ENCODE measurements around the gene NANOS3. TPM values are rescaled to one million over a fixed set of nuclear protein-coding genes. Genes with fewer than 3 reads are reported as not detected.
A peak's percentile ranks its signal among the peaks of the same experiment; 100 is the strongest.

The NANOS3 gene
- total and polyA plus RNA-seq, 4 experiments from 2014 or later = not detected

DNA sequence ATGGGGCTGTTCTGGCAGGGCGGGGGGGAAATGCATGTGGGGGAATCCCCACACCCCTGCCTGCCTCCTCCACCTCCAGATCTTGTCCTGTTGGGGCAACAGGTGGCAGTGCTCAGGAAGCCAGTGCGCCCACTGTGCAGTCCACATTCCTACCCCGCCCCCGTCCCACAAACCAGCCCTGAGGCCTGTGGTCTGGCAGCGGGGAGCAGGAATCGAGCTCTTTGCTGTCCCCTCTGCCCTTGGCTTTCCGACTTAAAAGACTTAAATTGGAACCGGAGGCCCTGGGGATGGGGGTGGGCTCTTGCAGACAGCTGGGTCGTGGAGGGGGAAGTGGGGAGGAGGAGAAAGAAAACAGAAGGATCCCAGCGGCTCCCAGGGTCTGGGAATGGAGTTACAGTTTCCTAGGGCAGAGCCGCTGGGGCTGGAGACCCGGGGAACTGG is 4.3 kb downstream of the NANOS3 start:
- intact Hi-C loops (cut with micrococcal nuclease) = loop anchor here (2.0 to 5.0 kb wide), 2 partner anchors 236 to 466 kb away; partner anchors contain the start of gene PRKACA
- ChIA-PET POLR2A (ENCODE audit: partially characterized antibody) (interaction anchor here (0.9 to 5.0 kb wide), 22 partner anchors 25 to 235 kb away, joined by 3 to 43 read pairs (median 5); partner anchors contain the start of genes DCAF15, IL27RA, MISP3 and PRKACA), CTCF (ENCODE audit: partially characterized antibody) (interaction anchor here (0.8 to 11.8 kb wide), 21 partner anchors 17 to 600 kb away, joined by 3 to 111 read pairs (median 4); partner anchors contain the start of genes ASF1B, C19orf67, DCAF15 and IL27RA)
- Mint-ChIP-seq H3K27me3 (no peaks in the 10 kb centered on the region), H3K36me3 (no peaks in the 10 kb centered on the region), H3K4me1 (peaks cover 22 to 46% (median 36%) of the 10 kb centered on the region in 4 donors), H3K4me3 (peak overlapping the region in 7 of 8 donors; percentile 53 to 85 (median 71)), H3K27ac (peak overlapping the region; percentile 80 to 94 (median 86)), H3K9me3 (no peaks in the 10 kb centered on the region)
- no peak for DNase-seq
- peak overlapping the region; percentile 64 for H3K27ac ChIP-seq (ENCODE audit: low read depth, low read length)
- no peaks in the 10 kb centered on the region for H3K9me3 ChIP-seq (ENCODE audit: control insufficient read depth in 1 of 2, low read length in 2 of 2)
- H3K36me3 ChIP-seq (ENCODE audit: insufficient read depth, low read length) = no peaks in the 10 kb centered on the region
- H3K4me1 ChIP-seq (ENCODE audit: insufficient read depth, low read length) = peaks cover 42% of the 10 kb centered on the region
- H3K4me3 ChIP-seq (ENCODE audit: low read length in 2 of 2) = no peak overlapping the region
- no peaks in the 10 kb centered on the region for H3K27me3 ChIP-seq (ENCODE audit: insufficient read depth, low read length)

GRCh38 chr19:13881692-13882418 is 4.9 kb downstream of the NANOS3 start:
- no peaks in the 10 kb centered on the region for H3K36me3 Mint-ChIP-seq
- ChIA-PET POLR2A (ENCODE audit: partially characterized antibody) (interaction anchor here (0.6 to 5.0 kb wide), 22 partner anchors 25 to 286 kb away, joined by 3 to 43 read pairs (median 5); partner anchors contain the start of genes DCAF15, IL27RA, MISP3 and PRKACA), CTCF (ENCODE audit: partially characterized antibody) (interaction anchor here (0.9 to 11.8 kb wide), 16 partner anchors 22 to 599 kb away, joined by 3 to 111 read pairs (median 5); partner anchors contain the start of genes ASF1B, C19orf67, DCAF15 and MISP3)
- H3K27ac ChIP-seq (ENCODE audit: low read depth, low read length) = peak overlapping the region; percentile 64
- H3K9me3 ChIP-seq (ENCODE audit: control insufficient read depth in 1 of 2, low read length in 2 of 2) = no peaks in the 10 kb centered on the region
- peaks cover 22 to 47% (median 37%) of the 10 kb centered on the region in 4 donors for H3K4me1 Mint-ChIP-seq
- H3K9me3 Mint-ChIP-seq = no peaks in the 10 kb centered on the region
- peak overlapping the region; percentile 9 to 21 for H3K4me3 ChIP-seq (ENCODE audit: low read length in 2 of 2)
- intact Hi-C loops (cut with micrococcal nuclease) = loop anchor here (2.0 to 5.0 kb wide), 2 partner anchors 235 to 465 kb away; partner anchors contain the start of gene PRKACA
- no peaks in the 10 kb centered on the region for H3K27me3 ChIP-seq (ENCODE audit: insufficient read depth, low read length)
- peaks cover 44% of the 10 kb centered on the region for H3K4me1 ChIP-seq (ENCODE audit: insufficient read depth, low read length)
- peak overlapping the region; percentile 84 to 94 (median 89) for H3K27ac Mint-ChIP-seq
- H3K4me3 Mint-ChIP-seq = peak overlapping the region; percentile 45 to 83 (median 74)
- no peaks in the 10 kb centered on the region for H3K36me3 ChIP-seq (ENCODE audit: insufficient read depth, low read length)
- DNase-seq = peak in 4 of 5 donors; percentile 27 to 66 (median 44)
- H3K27me3 Mint-ChIP-seq = no peaks in the 10 kb centered on the region

- Histone ChIP-seq H3K4me1 (ENCODE audit: insufficient read depth, low read length) (peaks cover 44% of the 10 kb centered on the region), H3K36me3 (ENCODE audit: insufficient read depth, low read length) (no peaks in the 10 kb centered on the region), H3K27ac (ENCODE audit: low read depth, low read length) (peak overlapping the region; percentile 64), H3K9me3 (ENCODE audit: control insufficient read depth in 1 of 2, low read length in 2 of 2) (no peaks in the 10 kb centered on the region), H3K4me3 (ENCODE audit: low read length in 2 of 2) (peak overlapping the region in 1 of 2 donors; percentile 9), H3K27me3 (ENCODE audit: insufficient read depth, low read length) (no peaks in the 10 kb centered on the region)
- CTCF ChIA-PET (ENCODE audit: partially characterized antibody) = interaction anchor here (0.9 to 11.8 kb wide), 12 partner anchors 21 to 598 kb away, joined by 3 to 111 read pairs (median 5); partner anchors contain the start of genes ASF1B and MISP3
- Mint-ChIP-seq H3K4me3 (peak overlapping the region; percentile 45 to 83 (median 74)), H3K27me3 (no peaks in the 10 kb centered on the region), H3K27ac (peak overlapping the region; percentile 84 to 94 (median 89)), H3K9me3 (no peaks in the 10 kb centered on the region), H3K4me1 (peaks cover 22 to 47% (median 37%) of the 10 kb centered on the region in 4 donors), H3K36me3 (no peaks in the 10 kb centered on the region)
- intact Hi-C loops (cut with micrococcal nuclease) = loop anchor here (5.0 kb wide), 1 partner anchor 465 kb away; no protein-coding TSS in a partner anchor
- DNase-seq = no peak
- POLR2A ChIA-PET (ENCODE audit: partially characterized antibody) = interaction anchor here (0.6 to 5.0 kb wide), 17 partner anchors 24 to 285 kb away, joined by 3 to 43 read pairs (median 5); partner anchors contain the start of genes DCAF15, IL27RA, MISP3 and PRKACA
These were observed 5.5 kb downstream of the NANOS3 start for GRCh38 chr19:13882419-13882795.

DNA sequence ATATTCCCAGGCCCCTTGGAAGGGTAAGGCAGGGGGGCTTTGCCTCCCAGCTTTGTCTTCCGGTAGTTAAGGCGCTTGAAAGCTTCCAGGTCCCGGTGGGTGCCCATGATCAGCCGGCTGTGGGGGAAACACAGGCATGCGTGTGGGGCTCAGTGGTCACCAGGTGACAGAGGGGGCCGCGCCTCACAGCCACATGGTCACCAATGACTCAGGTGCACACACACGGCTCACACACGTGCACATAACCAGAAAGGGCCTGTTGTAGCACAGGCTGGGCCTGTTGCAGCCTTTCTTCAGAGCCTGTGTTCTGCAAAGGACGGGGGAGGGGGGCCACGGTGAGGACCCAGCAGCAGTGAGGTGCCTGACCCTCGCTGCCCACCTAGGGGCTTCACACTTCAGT is 5.9 kb downstream of the NANOS3 start:
- H3K9me3 Mint-ChIP-seq = no peaks in the 10 kb centered on the region
- H3K4me3 Mint-ChIP-seq = peak overlapping the region in 3 of 8 donors; percentile 16 to 44 (median 35)
- Histone ChIP-seq H3K4me1 (ENCODE audit: insufficient read depth, low read length) (peaks cover 44% of the 10 kb centered on the region), H3K4me3 (ENCODE audit: low read length in 2 of 2) (no peak overlapping the region), H3K27ac (ENCODE audit: low read depth, low read length) (peak overlapping the region; percentile 64), H3K9me3 (ENCODE audit: control insufficient read depth in 1 of 2, low read length in 2 of 2) (no peaks in the 10 kb centered on the region), H3K27me3 (ENCODE audit: insufficient read depth, low read length) (no peaks in the 10 kb centered on the region), H3K36me3 (ENCODE audit: insufficient read depth, low read length) (no peaks in the 10 kb centered on the region)
- POLR2A ChIA-PET (ENCODE audit: partially characterized antibody) = interaction anchor here (0.8 to 5.0 kb wide), 10 partner anchors 24 to 235 kb away, joined by 3 to 43 read pairs (median 6); partner anchors contain the start of genes DCAF15, IL27RA, MISP3 and PRKACA
- intact Hi-C loops (cut with micrococcal nuclease) = loop anchor here (5.0 kb wide), 1 partner anchor 464 kb away; no protein-coding TSS in a partner anchor
- no peaks in the 10 kb centered on the region for H3K36me3 Mint-ChIP-seq
- H3K27ac Mint-ChIP-seq = peak overlapping the region in 3 of 7 donors; percentile 68 to 89 (median 88)
- CTCF ChIA-PET (ENCODE audit: partially characterized antibody) = interaction anchor here (0.9 to 11.8 kb wide), 8 partner anchors 69 to 254 kb away, joined by 3 to 111 read pairs (median 5); partner anchors contain the start of genes ASF1B and MISP3
- no peak for DNase-seq
- H3K4me1 Mint-ChIP-seq = peaks cover 22 to 51% (median 37%) of the 10 kb centered on the region in 4 donors
- no peaks in the 10 kb centered on the region for H3K27me3 Mint-ChIP-seq

- ChIA-PET CTCF (ENCODE audit: partially characterized antibody) (interaction anchor here (1.0 to 11.8 kb wide), 6 partner anchors 19 to 253 kb away, joined by 3 to 111 read pairs (median 7); partner anchors contain the start of genes ASF1B and MISP3), POLR2A (ENCODE audit: partially characterized antibody) (interaction anchor here (5.0 kb wide), 1 partner anchor 148 kb away, joined by 43 read pairs; the partner anchor contains the start of gene IL27RA)
- Mint-ChIP-seq H3K4me1 (peaks cover 22 to 51% (median 37%) of the 10 kb centered on the region in 4 donors), H3K4me3 (peak overlapping the region in 3 of 8 donors; percentile 11 to 50 (median 49)), H3K36me3 (no peaks in the 10 kb centered on the region), H3K27me3 (no peaks in the 10 kb centered on the region), H3K9me3 (no peaks in the 10 kb centered on the region), H3K27ac (peak overlapping the region in 3 of 7 donors; percentile 50 to 89 (median 68))
- Histone ChIP-seq H3K4me1 (ENCODE audit: insufficient read depth, low read length) (peaks cover 44% of the 10 kb centered on the region), H3K36me3 (ENCODE audit: insufficient read depth, low read length) (no peaks in the 10 kb centered on the region), H3K4me3 (ENCODE audit: low read length in 2 of 2) (no peak overlapping the region), H3K27ac (ENCODE audit: low read depth, low read length) (no peak overlapping the region), H3K9me3 (ENCODE audit: control insufficient read depth in 1 of 2, low read length in 2 of 2) (no peaks in the 10 kb centered on the region), H3K27me3 (ENCODE audit: insufficient read depth, low read length) (no peaks in the 10 kb centered on the region)
- no peak for DNase-seq
- intact Hi-C loops (cut with micrococcal nuclease) = loop anchor here (5.0 kb wide), 1 partner anchor 464 kb away; no protein-coding TSS in a partner anchor
These were observed 6.7 kb downstream of the NANOS3 start for GRCh38 chr19:13883516-13884064.

DNA sequence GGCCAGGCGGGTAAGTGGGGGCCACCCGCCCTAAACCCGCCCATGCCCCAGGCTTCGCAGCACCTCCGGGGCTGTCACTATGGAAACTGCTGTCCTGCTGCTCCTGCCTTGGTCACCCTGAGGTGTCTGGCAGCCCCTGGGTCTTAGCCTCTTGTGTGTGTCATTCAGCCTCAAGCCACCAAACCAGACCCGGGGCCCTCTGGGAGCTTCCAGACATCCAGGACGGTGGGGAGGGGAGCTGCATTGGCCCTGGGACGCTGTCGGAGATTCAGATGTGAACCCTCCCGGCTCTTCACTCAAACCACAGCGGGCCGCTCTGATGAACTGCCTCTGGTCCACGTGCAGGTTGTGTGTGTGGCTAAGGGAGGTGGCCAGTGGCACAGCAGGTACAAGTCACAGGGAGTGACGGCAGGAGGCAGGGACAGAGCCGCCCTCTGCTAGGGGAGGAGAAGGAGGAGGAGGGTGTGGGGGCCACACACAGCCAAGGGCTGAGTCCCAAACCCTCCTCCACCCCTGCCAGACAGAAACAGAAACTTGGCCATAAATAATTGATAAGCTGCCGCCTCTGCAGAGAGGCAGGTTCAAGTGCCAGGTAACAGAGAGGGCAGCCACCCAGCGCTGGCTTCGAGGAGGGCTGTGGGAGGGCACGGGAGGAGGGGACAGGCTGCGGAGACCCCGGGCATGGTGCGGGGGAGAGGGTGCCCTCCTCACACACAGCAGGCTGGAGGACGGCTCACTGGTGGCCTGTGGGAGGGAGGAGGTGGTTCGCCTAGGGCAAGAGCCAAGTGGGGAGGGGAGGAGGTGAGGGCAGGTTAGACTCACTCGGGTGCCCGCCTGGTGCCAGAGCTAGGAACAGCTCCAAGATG is 8.0 kb downstream of the NANOS3 start:
- no peaks in the 10 kb centered on the region for H3K36me3 ChIP-seq (ENCODE audit: insufficient read depth, low read length)
- intact Hi-C loops (cut with micrococcal nuclease) = loop anchor here (5.0 kb wide), 1 partner anchor 462 kb away; no protein-coding TSS in a partner anchor
- no peaks in the 10 kb centered on the region for H3K36me3 Mint-ChIP-seq
- H3K27me3 ChIP-seq (ENCODE audit: insufficient read depth, low read length) = no peaks in the 10 kb centered on the region
- peaks cover 21 to 49% (median 35%) of the 10 kb centered on the region in 4 donors for H3K4me1 Mint-ChIP-seq
- no peak for DNase-seq
- H3K27me3 Mint-ChIP-seq = no peaks in the 10 kb centered on the region
- ChIA-PET CTCF (ENCODE audit: partially characterized antibody) (interaction anchor here (1.3 to 11.8 kb wide), 2 partner anchors 18 to 161 kb away, joined by 4 to 111 read pairs; no protein-coding TSS in a partner anchor), POLR2A (ENCODE audit: partially characterized antibody) (interaction anchor here (1.4 kb wide), 1 partner anchor 186 kb away, joined by 3 read pairs; no protein-coding TSS in a partner anchor)
- H3K4me1 ChIP-seq (ENCODE audit: insufficient read depth, low read length) = peaks cover 40% of the 10 kb centered on the region
- peak overlapping the region in 1 of 7 donors; percentile 68 for H3K27ac Mint-ChIP-seq
- H3K4me3 Mint-ChIP-seq = no peak overlapping the region
- no peaks in the 10 kb centered on the region for H3K9me3 Mint-ChIP-seq
- H3K27ac ChIP-seq (ENCODE audit: low read depth, low read length) = no peak overlapping the region
- H3K9me3 ChIP-seq (ENCODE audit: control insufficient read depth in 1 of 2, low read length in 2 of 2) = no peaks in the 10 kb centered on the region
- H3K4me3 ChIP-seq (ENCODE audit: low read length in 2 of 2) = no peak overlapping the region
